HG03060 (cell line): ENCODE results near the gene DNAH3.
A peak's percentile ranks its signal among the peaks of the same experiment; 100 is the strongest.

Experiments used
- ATAC-seq: cut with Tn5 transposase; IDR thresholded peaks from one replicate; pipeline ENCODE4 v1.9.1; 2021; ENCODE audit warnings: low read depth, moderate number of reproducible peaks; ENCODE audit not compliant: unreplicated experiment

The DNAH3 gene

GRCh38 chr16:20918486-20919239 is 232.0 kb downstream of the DNAH3 start:
- no peak for ATAC-seq

- ATAC-seq: no peak
Observed at GRCh38 chr16:20916942-20917341, 233.7 kb downstream of the DNAH3 start.

DNA sequence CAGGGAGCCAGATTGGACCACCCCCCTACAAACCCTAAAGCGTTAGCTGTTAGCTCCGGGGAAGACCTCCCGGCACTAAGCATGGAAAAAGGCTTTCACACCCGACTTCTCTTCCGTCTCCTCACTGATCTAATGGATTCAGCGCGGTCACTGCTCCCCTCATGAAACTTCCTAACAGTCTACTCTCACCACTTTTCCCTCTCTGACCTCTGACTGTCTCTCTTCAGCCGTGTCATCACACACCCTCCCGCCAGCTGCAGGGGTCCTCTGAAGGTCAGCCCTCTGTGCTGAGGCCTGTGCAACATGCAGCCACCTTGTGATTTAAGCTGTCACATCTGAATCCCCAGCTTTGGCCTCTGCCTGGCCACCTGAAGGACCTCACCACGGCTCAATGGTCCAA is 234.4 kb downstream of the DNAH3 start:
- ATAC-seq: no peak

- ATAC-seq: no peak
Observed at GRCh38 chr16:20911361-20911760, 239.3 kb downstream of the DNAH3 start.

- no peak for ATAC-seq
Observed at GRCh38 chr16:20910781-20911321, 239.8 kb downstream of the DNAH3 start.

DNA sequence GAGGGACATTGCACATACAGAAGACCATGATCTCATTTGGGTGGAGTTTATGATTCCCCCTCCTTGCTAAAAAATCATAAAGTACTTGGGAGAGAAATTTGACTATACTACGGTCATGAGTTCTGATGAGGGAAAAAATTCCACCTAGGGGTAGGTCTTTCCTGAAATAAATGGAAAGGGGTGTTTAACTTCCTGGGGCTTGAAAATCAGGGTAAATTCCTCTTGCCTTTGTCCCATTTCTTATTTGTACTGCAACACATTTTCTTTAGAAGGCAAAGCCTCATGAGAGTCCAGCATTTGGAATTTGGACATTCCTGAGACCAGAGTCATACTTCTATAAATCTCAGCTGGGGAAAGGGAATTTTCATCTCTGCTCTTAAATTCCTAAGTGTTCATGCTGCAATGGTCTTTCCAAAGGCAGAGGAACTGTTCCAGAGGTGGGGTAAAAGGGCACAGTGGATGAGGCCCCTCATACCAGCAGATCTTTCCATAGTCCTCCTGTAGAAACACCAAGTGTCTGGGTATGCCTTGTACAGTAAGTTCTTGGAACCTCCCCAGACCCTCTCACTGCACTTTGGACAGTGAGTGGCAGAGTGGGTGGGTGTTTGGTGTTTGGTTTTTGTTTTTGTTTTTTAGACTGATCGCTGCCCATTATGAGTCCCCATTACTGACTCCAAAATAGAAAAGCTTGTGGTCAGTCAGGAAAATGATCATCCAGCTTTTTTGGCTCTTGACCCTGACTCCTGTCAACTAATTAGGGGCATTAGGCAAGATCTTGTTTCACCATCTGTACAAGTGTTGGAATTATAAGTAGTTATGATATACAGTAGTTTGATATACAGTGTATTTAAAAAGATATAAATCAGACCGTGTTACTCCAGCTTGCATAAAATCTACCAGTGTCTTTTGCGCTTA is 244.0 kb downstream of the DNAH3 start:
- ATAC-seq: no peak

GRCh38 chr16:20905576-20905975 is 245.1 kb downstream of the DNAH3 start:
- ATAC-seq: no peak

GRCh38 chr16:20904507-20905081 is 246.1 kb downstream of the DNAH3 start:
- ATAC-seq: no peak

DNA sequence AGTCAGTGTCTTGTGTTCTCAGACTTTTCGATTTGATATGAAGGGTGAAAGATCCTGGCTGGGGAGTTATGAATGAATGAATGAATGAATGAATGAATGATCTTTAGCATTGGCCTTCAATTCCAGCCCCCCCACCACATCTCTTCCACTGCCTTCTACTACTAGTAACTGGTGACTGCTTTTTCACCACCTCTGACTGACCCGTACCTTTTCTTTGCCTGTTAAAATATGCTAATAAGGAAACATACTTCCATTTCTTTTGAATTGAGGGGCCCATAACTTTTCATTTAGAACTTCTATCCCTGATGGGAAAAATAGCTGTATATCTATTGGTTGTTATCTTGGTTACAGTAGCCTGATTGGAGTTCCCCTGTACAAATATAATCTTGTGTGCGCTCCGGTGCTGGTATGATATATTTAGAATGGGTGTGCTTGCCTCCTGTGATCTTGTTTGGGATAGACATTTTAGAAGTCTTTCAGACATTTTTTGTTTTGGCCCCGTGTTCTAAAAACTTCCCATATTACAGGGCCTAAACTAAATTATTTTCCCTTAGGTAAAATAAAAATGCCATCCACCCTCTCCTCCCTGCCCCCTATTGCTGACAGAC is 246.6 kb downstream of the DNAH3 start:
- no peak for ATAC-seq

- no peak for ATAC-seq
Observed at GRCh38 chr16:20903116-20903898, 247.3 kb downstream of the DNAH3 start.

DNA sequence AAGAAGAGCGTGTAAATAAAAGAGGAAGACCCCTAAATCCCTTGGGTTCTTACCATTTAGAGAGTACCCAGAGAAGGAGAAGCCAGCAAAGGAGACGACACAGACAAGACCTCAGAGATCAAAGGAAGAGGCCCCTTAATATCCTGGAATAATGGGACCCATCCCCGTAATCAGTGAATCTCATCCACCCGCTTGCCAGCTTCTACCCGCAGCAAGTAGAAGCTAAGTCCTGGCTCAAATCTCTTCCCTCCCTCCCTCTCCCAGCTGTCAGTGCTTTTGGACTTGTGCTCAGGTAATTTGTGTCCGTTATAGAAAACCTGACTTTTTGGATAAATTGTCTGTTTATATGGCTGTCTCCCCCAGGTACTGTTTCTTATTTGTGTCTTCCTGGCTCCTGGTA is 248.2 kb downstream of the DNAH3 start:
- no peak for ATAC-seq

GRCh38 chr16:20901436-20902112 is 249.1 kb downstream of the DNAH3 start:
- no peak for ATAC-seq

GRCh38 chr16:20901068-20901435 is 249.6 kb downstream of the DNAH3 start:
- no peak for ATAC-seq

DNA sequence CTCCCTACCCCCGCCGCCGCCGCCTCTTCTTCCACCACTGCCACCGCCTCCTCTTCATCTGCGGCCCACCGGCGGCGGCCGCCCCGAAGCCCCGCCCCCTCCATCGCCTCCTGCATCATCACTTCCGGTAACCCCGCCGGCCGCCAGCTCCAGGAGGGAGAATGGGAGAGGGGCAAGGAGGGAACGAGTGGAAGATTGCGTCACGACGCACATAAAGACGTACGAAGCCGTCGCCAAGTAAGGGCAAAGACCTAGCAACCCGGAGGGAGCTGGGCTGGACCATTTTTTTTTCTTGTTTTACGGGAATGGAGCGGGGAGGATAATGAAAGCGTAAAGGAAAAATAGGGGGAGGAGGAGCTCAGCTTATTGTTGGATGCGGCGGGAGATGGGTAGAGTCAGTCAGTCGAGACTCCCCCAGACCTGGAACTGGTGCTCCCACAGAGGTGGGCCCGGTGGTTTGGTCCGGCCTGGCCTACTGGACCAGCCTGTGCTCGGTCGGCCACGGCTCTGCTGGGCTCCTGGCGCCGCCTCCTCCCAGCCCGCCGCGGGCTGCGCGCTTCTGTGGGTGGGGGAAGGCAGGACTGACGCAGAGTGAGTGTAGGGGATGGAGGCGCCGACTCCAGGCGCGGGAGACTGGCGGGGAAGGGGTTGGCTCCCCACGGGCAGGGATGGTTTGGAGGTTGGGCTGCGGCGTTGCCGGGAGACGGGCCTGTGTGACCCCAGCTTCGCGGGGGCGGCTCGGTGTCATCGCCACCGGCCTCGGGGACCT is 250.2 kb downstream of the DNAH3 start, which contains the start of the genes DCUN1D3 and LYRM1:
Gene DCUN1D3 (minus strand): TSS at position 60 of the 769 bp plus-strand sequence. CDS start 37,820 bp downstream, outside the sequence.
Gene LYRM1 (plus strand): TSS at position 473 of the 769 bp plus-strand sequence. CDS start 14,785 bp downstream, outside the sequence.
- peak; percentile 34 for ATAC-seq

- no peak for ATAC-seq
Observed at GRCh38 chr16:20899477-20900298, 251.0 kb downstream of the DNAH3 start.

DNA sequence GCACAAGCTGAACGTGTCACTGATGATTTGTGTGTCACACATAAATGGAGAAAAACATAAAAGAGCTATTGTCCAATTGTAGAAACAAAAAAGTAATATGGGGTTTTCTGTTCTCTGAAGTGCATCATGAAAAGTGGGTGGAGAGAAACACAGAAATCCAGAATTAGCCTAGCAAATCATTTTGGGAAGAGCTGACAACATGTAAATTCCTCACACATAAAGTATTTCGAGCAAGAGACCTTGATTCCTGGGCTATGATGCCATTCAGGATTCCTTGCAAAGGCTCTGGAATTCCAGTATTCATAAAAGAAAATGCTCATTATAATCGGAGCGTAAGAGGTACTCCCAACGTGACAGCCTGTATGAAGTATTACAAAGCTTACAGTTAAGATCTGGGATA is 251.6 kb downstream of the DNAH3 start:
- ATAC-seq: no peak

DNA sequence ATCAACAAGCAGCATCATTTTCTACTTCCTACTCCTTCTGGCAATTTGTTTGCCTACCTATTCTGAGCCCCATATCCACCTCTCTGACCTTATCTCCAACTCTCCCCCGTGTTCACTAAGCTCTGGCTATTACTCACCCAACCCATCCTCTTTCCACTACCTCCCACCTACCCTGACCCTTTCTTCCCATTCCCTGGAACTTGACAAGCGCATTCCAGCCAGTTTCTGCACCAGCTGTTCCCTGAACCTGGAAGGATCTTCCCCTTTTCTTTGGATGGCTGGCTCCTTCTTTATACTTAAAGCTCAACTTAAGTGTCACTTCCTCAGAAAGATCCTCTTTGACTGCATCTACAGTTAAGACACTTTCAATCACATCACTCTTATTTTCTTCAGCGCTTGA is 252.7 kb downstream of the DNAH3 start:
- no peak for ATAC-seq
